ENCODE data around the gene ATP12A.

ATP12A gene

GRCh38 chr13:24648983-24649687 lies 31.1 kb upstream of the ATP12A start:
- no peaks in the 10 kb centered on the region for H3K36me3 ChIP-seq
- no peak overlapping the region for H3K27ac ChIP-seq
- intact Hi-C loops (cut with DNase I; ENCODE audit: low total_unique reads), result no loop called here

GRCh38 chr13:24649688-24650043 lies 30.5 kb upstream of the ATP12A start:
- Histone ChIP-seq H3K4me1 (no peaks in the 10 kb centered on the region), H3K36me3 (no peaks in the 10 kb centered on the region), H3K4me3 (no peak overlapping the region), H3K27me3 (no peaks in the 10 kb centered on the region), H3K27ac (no peak overlapping the region), H3K9me3 (no peaks in the 10 kb centered on the region)
- TF ChIP-seq CTCF (IDR thresholded peaks at IDR 0.05), result no peak
- intact Hi-C loops (cut with DNase I; ENCODE audit: low total_unique reads), result no loop called here
- no peak for DNase-seq

More at GRCh38 chr13:24648983-24649687, 31.1 kb upstream of the ATP12A start:
- DNase-seq, result no peak
- H3K27me3 ChIP-seq, result no peaks in the 10 kb centered on the region
- H3K4me1 ChIP-seq, result no peaks in the 10 kb centered on the region
- no peak overlapping the region for H3K4me3 ChIP-seq
- no peak for TF ChIP-seq CTCF (IDR thresholded peaks at IDR 0.05)
- no peaks in the 10 kb centered on the region for H3K9me3 ChIP-seq

- TF ChIP-seq CTCF (IDR thresholded peaks at IDR 0.05), result no peak
- Histone ChIP-seq H3K36me3 (no peaks in the 10 kb centered on the region), H3K4me3 (no peak overlapping the region), H3K4me1 (no peaks in the 10 kb centered on the region), H3K9me3 (no peaks in the 10 kb centered on the region), H3K27ac (no peak overlapping the region), H3K27me3 (no peaks in the 10 kb centered on the region)
- intact Hi-C loops (cut with DNase I; ENCODE audit: low total_unique reads), result no loop called here
- no peak for DNase-seq
Observed at GRCh38 chr13:24650161-24650560, 30.0 kb upstream of the ATP12A start.

GRCh38 chr13:24651718-24652345 lies 28.4 kb upstream of the ATP12A start:
- Histone ChIP-seq H3K36me3 (no peaks in the 10 kb centered on the region), H3K9me3 (no peaks in the 10 kb centered on the region), H3K27ac (no peak overlapping the region), H3K27me3 (no peaks in the 10 kb centered on the region), H3K4me1 (no peaks in the 10 kb centered on the region), H3K4me3 (no peak overlapping the region)
- TF ChIP-seq CTCF (IDR thresholded peaks at IDR 0.05), result no peak
- no peak for DNase-seq
- intact Hi-C loops (cut with DNase I; ENCODE audit: low total_unique reads), result no loop called here

- no peak for DNase-seq
- Histone ChIP-seq H3K36me3 (no peaks in the 10 kb centered on the region), H3K27me3 (no peaks in the 10 kb centered on the region), H3K4me3 (no peak overlapping the region), H3K4me1 (no peaks in the 10 kb centered on the region), H3K27ac (no peak overlapping the region), H3K9me3 (no peaks in the 10 kb centered on the region)
- intact Hi-C loops (cut with DNase I; ENCODE audit: low total_unique reads), result no loop called here
- no peak for TF ChIP-seq CTCF (IDR thresholded peaks at IDR 0.05)
Observed at GRCh38 chr13:24652359-24652758, 27.8 kb upstream of the ATP12A start.

Data from tibial artery (tissue), 4 donors.